Measurements from ENCODE around the gene RIF1. TPM values are rescaled to one million over a fixed set of nuclear protein-coding genes. Genes with fewer than 3 reads are reported as not detected.

The RIF1 gene
- polyA plus RNA-seq, 1 of the 3 experiments (the other 2 are of a cell fraction) = 2.4 TPM

DNA sequence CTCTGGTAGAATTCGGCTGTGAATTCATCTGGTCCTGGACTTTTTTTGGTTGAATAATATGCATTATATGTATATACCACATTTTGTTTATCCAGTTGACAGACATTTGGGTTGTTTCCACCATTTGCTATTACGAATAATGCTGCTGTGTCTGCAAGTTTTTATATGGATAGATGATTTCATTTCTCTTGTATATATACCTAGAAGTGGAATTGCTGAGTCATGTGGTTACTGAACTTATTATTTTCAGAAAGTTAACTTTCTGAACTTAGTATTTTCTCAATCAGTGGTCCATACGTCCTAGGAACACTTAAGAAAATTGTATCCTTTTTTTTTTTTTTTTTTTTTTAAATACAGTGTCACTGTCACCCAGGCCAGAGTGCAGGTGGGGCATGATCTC is 63.3 kb downstream of the RIF1 start:
- Histone ChIP-seq H3K27me3 (ENCODE audit: insufficient read depth) (no peaks in the 10 kb centered on the region), H3K36me3 (replicated peaks in 1 of 2; ENCODE audit: control insufficient read depth in 1 of 2, insufficient read depth in 2 of 2, low read length in 1 of 2) (peaks cover 62 to 83% of the 10 kb centered on the region in 2 experiments), H3K4me2 (no peak overlapping the region), H3K4me1 (ENCODE audit: control insufficient read depth in 1 of 2, insufficient read depth in 2 of 2, low read depth in 1 of 2, low read length in 1 of 2) (0 out of 4 replicates have a peak, but pooled peaks cover 0 to under 1% of the 10 kb centered on the region in 2 experiments), H3K9me2 (no peaks in the 10 kb centered on the region), H3K9ac (no peak overlapping the region), H3K79me2 (ENCODE audit: insufficient read depth) (peaks cover 11% of the 10 kb centered on the region; the same call in 1 of the 2 replicates), H3F3A (replicated peaks; ENCODE audit: insufficient read depth) (no peaks in the 10 kb centered on the region), H3K4me3 (ENCODE audit: low read depth in 2 of 2, low read length in 1 of 2) (no peak overlapping the region), H3K9me3 (0 out of 2 replicates have a peak, but pooled peaks cover 5% of the 10 kb centered on the region), H3K27ac (ENCODE audit: low read depth in 2 of 2, low read length in 1 of 2) (no peak overlapping the region), H2AFZ (ENCODE audit: low read depth) (no peak overlapping the region), H4K20me1 (ENCODE audit: insufficient read depth) (no peaks in the 10 kb centered on the region)
- ChIA-PET CTCF (no interaction called here), POLR2A (no interaction called here)
- TF ChIP-seq NFIC (IDR thresholded peaks at IDR 0.05; ENCODE audit: borderline replicate concordance) = no peak
- TF ChIP-seq, protein P1, sequence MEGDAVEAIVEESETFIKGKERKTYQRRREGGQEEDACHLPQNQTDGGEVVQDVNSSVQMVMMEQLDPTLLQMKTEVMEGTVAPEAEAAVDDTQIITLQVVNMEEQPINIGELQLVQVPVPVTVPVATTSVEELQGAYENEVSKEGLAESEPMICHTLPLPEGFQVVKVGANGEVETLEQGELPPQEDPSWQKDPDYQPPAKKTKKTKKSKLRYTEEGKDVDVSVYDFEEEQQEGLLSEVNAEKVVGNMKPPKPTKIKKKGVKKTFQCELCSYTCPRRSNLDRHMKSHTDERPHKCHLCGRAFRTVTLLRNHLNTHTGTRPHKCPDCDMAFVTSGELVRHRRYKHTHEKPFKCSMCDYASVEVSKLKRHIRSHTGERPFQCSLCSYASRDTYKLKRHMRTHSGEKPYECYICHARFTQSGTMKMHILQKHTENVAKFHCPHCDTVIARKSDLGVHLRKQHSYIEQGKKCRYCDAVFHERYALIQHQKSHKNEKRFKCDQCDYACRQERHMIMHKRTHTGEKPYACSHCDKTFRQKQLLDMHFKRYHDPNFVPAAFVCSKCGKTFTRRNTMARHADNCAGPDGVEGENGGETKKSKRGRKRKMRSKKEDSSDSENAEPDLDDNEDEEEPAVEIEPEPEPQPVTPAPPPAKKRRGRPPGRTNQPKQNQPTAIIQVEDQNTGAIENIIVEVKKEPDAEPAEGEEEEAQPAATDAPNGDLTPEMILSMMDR (IDR thresholded peaks at IDR 0.05) = no peak
- no peak for TF ChIP-seq GABPA (IDR thresholded peaks at IDR 0.05; ENCODE audit: low read depth)
- TF ChIP-seq, protein P2, sequence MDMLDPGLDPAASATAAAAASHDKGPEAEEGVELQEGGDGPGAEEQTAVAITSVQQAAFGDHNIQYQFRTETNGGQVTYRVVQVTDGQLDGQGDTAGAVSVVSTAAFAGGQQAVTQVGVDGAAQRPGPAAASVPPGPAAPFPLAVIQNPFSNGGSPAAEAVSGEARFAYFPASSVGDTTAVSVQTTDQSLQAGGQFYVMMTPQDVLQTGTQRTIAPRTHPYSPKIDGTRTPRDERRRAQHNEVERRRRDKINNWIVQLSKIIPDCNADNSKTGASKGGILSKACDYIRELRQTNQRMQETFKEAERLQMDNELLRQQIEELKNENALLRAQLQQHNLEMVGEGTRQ (IDR thresholded peaks at IDR 0.05; ENCODE audit: borderline replicate concordance, low read depth, low read length) = no peak
- TF ChIP-seq, protein P3, sequence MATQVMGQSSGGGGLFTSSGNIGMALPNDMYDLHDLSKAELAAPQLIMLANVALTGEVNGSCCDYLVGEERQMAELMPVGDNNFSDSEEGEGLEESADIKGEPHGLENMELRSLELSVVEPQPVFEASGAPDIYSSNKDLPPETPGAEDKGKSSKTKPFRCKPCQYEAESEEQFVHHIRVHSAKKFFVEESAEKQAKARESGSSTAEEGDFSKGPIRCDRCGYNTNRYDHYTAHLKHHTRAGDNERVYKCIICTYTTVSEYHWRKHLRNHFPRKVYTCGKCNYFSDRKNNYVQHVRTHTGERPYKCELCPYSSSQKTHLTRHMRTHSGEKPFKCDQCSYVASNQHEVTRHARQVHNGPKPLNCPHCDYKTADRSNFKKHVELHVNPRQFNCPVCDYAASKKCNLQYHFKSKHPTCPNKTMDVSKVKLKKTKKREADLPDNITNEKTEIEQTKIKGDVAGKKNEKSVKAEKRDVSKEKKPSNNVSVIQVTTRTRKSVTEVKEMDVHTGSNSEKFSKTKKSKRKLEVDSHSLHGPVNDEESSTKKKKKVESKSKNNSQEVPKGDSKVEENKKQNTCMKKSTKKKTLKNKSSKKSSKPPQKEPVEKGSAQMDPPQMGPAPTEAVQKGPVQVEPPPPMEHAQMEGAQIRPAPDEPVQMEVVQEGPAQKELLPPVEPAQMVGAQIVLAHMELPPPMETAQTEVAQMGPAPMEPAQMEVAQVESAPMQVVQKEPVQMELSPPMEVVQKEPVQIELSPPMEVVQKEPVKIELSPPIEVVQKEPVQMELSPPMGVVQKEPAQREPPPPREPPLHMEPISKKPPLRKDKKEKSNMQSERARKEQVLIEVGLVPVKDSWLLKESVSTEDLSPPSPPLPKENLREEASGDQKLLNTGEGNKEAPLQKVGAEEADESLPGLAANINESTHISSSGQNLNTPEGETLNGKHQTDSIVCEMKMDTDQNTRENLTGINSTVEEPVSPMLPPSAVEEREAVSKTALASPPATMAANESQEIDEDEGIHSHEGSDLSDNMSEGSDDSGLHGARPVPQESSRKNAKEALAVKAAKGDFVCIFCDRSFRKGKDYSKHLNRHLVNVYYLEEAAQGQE (IDR thresholded peaks at IDR 0.05; ENCODE audit: low read depth, low read length) = no peak
- TF ChIP-seq POLR2AphosphoS5 (IDR thresholded peaks at IDR 0.05; ENCODE audit: low read depth, low read length) = no peak
- TF ChIP-seq, protein P4, sequence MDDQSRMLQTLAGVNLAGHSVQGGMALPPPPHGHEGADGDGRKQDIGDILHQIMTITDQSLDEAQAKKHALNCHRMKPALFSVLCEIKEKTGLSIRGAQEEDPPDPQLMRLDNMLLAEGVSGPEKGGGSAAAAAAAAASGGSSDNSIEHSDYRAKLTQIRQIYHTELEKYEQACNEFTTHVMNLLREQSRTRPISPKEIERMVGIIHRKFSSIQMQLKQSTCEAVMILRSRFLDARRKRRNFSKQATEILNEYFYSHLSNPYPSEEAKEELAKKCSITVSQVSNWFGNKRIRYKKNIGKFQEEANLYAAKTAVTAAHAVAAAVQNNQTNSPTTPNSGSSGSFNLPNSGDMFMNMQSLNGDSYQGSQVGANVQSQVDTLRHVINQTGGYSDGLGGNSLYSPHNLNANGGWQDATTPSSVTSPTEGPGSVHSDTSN (IDR thresholded peaks at IDR 0.05) = no peak
- WGBS (ENCODE audit: low lambda C conversion rate) = 95% methylated on average over 3 of the region's 3 CpGs
- DNase-seq = no peak

DNA sequence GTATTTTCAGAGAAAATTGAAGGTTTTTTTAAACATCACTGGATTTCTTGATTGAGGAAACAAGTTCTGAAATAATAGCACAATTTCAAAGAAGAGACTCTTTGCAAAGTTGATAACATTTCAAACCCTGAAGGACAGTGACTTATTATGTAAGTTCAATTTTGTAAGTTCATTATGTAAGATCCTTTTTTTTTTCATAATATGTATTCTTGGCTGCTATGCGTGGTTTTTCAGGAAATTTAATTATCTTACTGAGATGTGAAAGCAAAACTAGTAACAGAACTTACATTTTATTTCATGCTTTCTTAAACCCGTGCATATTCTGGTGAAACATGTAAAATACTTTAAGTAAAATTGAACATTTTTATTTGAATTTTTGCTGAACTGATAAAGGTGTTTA is 65.4 kb downstream of the RIF1 start:
- H3K9me3 ChIP-seq = 0 out of 2 replicates have a peak, but pooled peaks cover 5% of the 10 kb centered on the region
- DNase-seq = no peak
- 74% methylated on average over 2 of the region's 2 CpGs for WGBS (ENCODE audit: low lambda C conversion rate)
- ChIA-PET CTCF (interaction anchor here (1.2 kb wide), 1 partner anchor 551 kb away, joined by 3 read pairs; no protein-coding TSS in a partner anchor), POLR2A (no interaction called here)
- H3K79me2 ChIP-seq (ENCODE audit: insufficient read depth) = peaks cover 12% of the 10 kb centered on the region; the same call in 1 of the 2 replicates
- H3F3A ChIP-seq (replicated peaks; ENCODE audit: insufficient read depth) = no peaks in the 10 kb centered on the region
- no peak overlapping the region for H3K4me3 ChIP-seq (ENCODE audit: low read depth in 2 of 2, low read length in 1 of 2)
- H3K4me2 ChIP-seq = no peak overlapping the region
- H3K9ac ChIP-seq = no peak overlapping the region
- H2AFZ ChIP-seq (ENCODE audit: low read depth) = no peak overlapping the region
- H3K36me3 ChIP-seq (replicated peaks in 1 of 2; ENCODE audit: control insufficient read depth in 1 of 2, insufficient read depth in 2 of 2, low read length in 1 of 2) = peaks cover 57 to 80% of the 10 kb centered on the region in 2 experiments
- H4K20me1 ChIP-seq (ENCODE audit: insufficient read depth) = no peaks in the 10 kb centered on the region
- H3K4me1 ChIP-seq (ENCODE audit: control insufficient read depth in 1 of 2, insufficient read depth in 2 of 2, low read depth in 1 of 2, low read length in 1 of 2) = 0 out of 4 replicates have a peak, but pooled peaks cover 0 to 7% of the 10 kb centered on the region in 2 experiments
- TF ChIP-seq NRF1 (IDR thresholded peaks at IDR 0.05; ENCODE audit: low read depth, low read length) = no peak
- TF ChIP-seq, protein P2 (IDR thresholded peaks at IDR 0.05; ENCODE audit: borderline replicate concordance, low read depth, low read length) = no peak
- TF ChIP-seq, protein P3 (IDR thresholded peaks at IDR 0.05; ENCODE audit: low read depth, low read length) = no peak
- no peak overlapping the region for H3K27ac ChIP-seq (ENCODE audit: low read depth in 2 of 2, low read length in 1 of 2)
- H3K27me3 ChIP-seq (ENCODE audit: insufficient read depth) = no peaks in the 10 kb centered on the region
- H3K9me2 ChIP-seq = no peaks in the 10 kb centered on the region
